ENCODE data around the gene DSTYK.
"Not testable (repeated sequence)": the region's sequence is repeated elsewhere in the genome, so short reads cannot be mapped to it uniquely, and the experiment has no call there.

Gene DSTYK

GRCh38 chr1:205155665-205156377 is 55.7 kb downstream of the DSTYK start:
- H3K9me3 ChIP-seq (ENCODE audit: control insufficient read depth, insufficient read depth, low read depth, low read length); H3K4me3 ChIP-seq (ENCODE audit: low read depth, low read length); H3K4me1 ChIP-seq (ENCODE audit: control insufficient read depth, insufficient read depth, low read length); POLR2A ChIA-PET; H3K27ac ChIP-seq (ENCODE audit: extremely low read depth, low read depth, low read length): not testable (repeated sequence)
- peaks cover 9 to 78% of the 10 kb centered on the region in 2 experiments for H3K36me3 ChIP-seq (ENCODE audit: control insufficient read depth in 2 of 2, insufficient read depth in 1 of 2, low read length in 2 of 2)
- CTCF ChIA-PET: interaction anchor here (0.6 to 0.7 kb wide), 3 partner anchors 9 to 798 kb away, joined by 3 read pairs; no protein-coding TSS in a partner anchor
- 0 out of 2 replicates have a peak, but pooled peaks have one; percentile 48 for TF ChIP-seq ZNF169 (tag by site-specific recombination; IDR thresholded peaks at IDR 0.05)
- peak; percentile 77 for TF ChIP-seq SETDB1 (IDR thresholded peaks at IDR 0.05; ENCODE audit: insufficient read length, low read length)
- TF ChIP-seq ZNF585B (tag by site-specific recombination; IDR thresholded peaks at IDR 0.05): peak; percentile 99

GRCh38 chr1:205152505-205152904 is 59.0 kb downstream of the DSTYK start:
- no peak for TF ChIP-seq ZNF132 (tag by site-specific recombination; IDR thresholded peaks at IDR 0.05; ENCODE audit: borderline replicate concordance)
- TF ChIP-seq ZBTB17 (tag by site-specific recombination; IDR thresholded peaks at IDR 0.05): no peak
- TF ChIP-seq ZNF121 (tag by site-specific recombination; IDR thresholded peaks at IDR 0.05): no peak
- ChIA-PET CTCF (interaction anchor here (1.3 to 1.8 kb wide), 2 partner anchors 11 to 163 kb away, joined by 4 to 16 read pairs; no protein-coding TSS in a partner anchor), POLR2A (no interaction called here)
- no peak overlapping the region for H3K4me3 ChIP-seq (ENCODE audit: low read depth, low read length)
- peaks cover 0 to 68% of the 10 kb centered on the region in 2 experiments; a peak in 2 of 3 replicates for H3K36me3 ChIP-seq (ENCODE audit: control insufficient read depth in 2 of 2, insufficient read depth in 1 of 2, low read length in 2 of 2)
- no peaks in the 10 kb centered on the region for H3K9me3 ChIP-seq (ENCODE audit: control insufficient read depth, insufficient read depth, low read depth, low read length)
- H3K27ac ChIP-seq (ENCODE audit: extremely low read depth, low read depth, low read length): no peak overlapping the region
- H3K4me1 ChIP-seq (ENCODE audit: control insufficient read depth, insufficient read depth, low read length): no peaks in the 10 kb centered on the region

- ChIA-PET CTCF (interaction anchor here (0.7 to 1.8 kb wide), 5 partner anchors 9 to 161 kb away, joined by 3 to 16 read pairs (median 4); no protein-coding TSS in a partner anchor), POLR2A (no interaction called here)
- H3K4me3 ChIP-seq (ENCODE audit: low read depth, low read length): no peak overlapping the region
- H3K27ac ChIP-seq (ENCODE audit: extremely low read depth, low read depth, low read length): no peak overlapping the region
- no peaks in the 10 kb centered on the region for H3K9me3 ChIP-seq (ENCODE audit: control insufficient read depth, insufficient read depth, low read depth, low read length)
- H3K4me1 ChIP-seq (ENCODE audit: control insufficient read depth, insufficient read depth, low read length): no peaks in the 10 kb centered on the region
- peaks cover 0 to 60% of the 10 kb centered on the region in 2 experiments; a peak in 1 of 3 replicates for H3K36me3 ChIP-seq (ENCODE audit: control insufficient read depth in 2 of 2, insufficient read depth in 1 of 2, low read length in 2 of 2)
- no peak for TF ChIP-seq ZNF544 (tag by site-specific recombination; IDR thresholded peaks at IDR 0.05)
- no peak for TF ChIP-seq ZNF274 (IDR thresholded peaks at IDR 0.05; ENCODE audit: low read length)
- no peak for TF ChIP-seq ZNF274 (tag by site-specific recombination; IDR thresholded peaks at IDR 0.05; ENCODE audit: borderline replicate concordance)
- no peak for TF ChIP-seq ZNF777 (tag by site-specific recombination; IDR thresholded peaks at IDR 0.05; ENCODE audit: borderline replicate concordance)
- TF ChIP-seq ZNF211 (tag by site-specific recombination; IDR thresholded peaks at IDR 0.05; ENCODE audit: low read depth): no peak
- TF ChIP-seq MEIS1 (CRISPR knock-in tag; IDR thresholded peaks at IDR 0.05; ENCODE audit: borderline replicate concordance): no peak
- no peak for TF ChIP-seq ZBTB49 (tag by site-specific recombination; IDR thresholded peaks at IDR 0.05; ENCODE audit: low read depth)
- no peak for TF ChIP-seq ZFHX2 (tag by site-specific recombination; conservative IDR thresholded peaks at IDR 0.05)
- TF ChIP-seq PRDM4 (tag by site-specific recombination; IDR thresholded peaks at IDR 0.05): no peak
- TF ChIP-seq AEBP2 (tag by site-specific recombination; IDR thresholded peaks at IDR 0.05; ENCODE audit: borderline replicate concordance): no peak
- TF ChIP-seq ZNF701 (tag by site-specific recombination; IDR thresholded peaks at IDR 0.05): no peak
Measured at GRCh38 chr1:205150651-205151428, 60.7 kb downstream of the DSTYK start.

Data from HEK293 (cell line).